Measurements from ENCODE around the gene DHX35.

The DHX35 gene

DNA sequence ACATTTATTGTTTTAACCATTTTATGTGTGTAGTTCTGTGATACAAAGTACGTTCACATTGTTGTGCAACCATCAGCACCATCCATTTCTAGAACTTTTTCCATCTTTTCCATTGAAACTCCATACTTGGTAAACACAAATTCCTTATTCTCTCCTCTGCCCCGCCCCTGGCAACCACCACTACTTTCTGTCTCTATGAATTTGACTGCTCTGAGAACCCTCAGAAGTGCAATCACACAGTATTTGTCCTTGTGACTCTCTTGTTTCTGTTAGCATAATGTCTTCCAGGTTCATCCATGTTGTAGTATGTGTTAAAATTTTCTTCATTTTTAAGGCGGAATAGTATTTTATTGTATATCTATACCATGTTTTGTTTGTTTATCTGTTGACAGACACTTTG, 56.9 kb downstream of the DHX35 start:
- TF ChIP-seq, protein P1, sequence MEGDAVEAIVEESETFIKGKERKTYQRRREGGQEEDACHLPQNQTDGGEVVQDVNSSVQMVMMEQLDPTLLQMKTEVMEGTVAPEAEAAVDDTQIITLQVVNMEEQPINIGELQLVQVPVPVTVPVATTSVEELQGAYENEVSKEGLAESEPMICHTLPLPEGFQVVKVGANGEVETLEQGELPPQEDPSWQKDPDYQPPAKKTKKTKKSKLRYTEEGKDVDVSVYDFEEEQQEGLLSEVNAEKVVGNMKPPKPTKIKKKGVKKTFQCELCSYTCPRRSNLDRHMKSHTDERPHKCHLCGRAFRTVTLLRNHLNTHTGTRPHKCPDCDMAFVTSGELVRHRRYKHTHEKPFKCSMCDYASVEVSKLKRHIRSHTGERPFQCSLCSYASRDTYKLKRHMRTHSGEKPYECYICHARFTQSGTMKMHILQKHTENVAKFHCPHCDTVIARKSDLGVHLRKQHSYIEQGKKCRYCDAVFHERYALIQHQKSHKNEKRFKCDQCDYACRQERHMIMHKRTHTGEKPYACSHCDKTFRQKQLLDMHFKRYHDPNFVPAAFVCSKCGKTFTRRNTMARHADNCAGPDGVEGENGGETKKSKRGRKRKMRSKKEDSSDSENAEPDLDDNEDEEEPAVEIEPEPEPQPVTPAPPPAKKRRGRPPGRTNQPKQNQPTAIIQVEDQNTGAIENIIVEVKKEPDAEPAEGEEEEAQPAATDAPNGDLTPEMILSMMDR (conservative IDR thresholded peaks at IDR 0.05; ENCODE audit: low read length) = no peak
- no peak for DNase-seq (ENCODE audit: low read depth)
- H3K4me3 ChIP-seq (ENCODE audit: low read length) = no peak overlapping the region

DNA sequence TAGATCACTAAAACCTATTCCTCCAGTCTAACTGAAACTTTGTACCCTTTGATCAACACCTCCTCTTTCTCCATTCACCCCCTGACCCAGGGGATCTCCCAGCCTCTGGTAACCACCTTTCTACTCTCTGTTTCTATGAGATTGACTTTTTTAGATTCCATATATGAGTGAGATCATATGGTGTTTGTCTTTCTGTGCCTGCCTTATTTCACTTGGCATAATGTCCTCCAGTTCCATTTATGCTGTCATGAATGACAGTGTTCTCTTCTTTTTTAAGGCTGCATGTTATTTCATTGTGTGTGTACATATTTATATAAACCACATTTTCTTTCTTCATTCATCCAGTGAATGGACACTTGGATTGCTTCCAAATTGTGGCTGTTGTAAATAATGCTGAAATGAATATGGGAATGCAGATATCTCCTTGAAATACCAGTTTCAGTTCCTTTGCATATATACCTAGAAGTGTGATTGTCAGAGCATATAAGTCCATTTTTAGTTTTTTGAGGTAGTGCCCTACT, 57.7 kb downstream of the DHX35 start:
- no peak for DNase-seq (ENCODE audit: low read depth)
- no peak overlapping the region for H3K4me3 ChIP-seq (ENCODE audit: low read length)
- TF ChIP-seq, protein P1 (conservative IDR thresholded peaks at IDR 0.05; ENCODE audit: low read length) = no peak

DNA sequence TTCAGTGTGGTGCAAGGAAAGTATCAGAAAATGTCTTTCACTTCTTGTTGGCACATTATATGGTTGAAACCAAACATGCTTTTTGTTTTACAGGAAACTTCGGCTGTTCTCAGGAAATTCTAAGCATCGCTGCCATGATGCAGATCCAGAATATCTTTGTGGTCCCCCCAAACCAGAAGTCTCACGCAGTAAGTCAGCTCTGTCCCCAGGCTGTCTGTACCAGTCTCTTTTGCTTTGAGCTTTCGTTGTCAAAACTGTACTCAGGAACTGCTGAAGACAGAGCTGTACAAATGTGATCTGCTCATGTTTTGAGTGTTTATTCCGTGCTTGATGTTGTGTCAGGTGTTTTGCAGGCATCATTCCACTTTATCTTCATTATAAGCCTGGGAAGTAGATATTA, 59.6 kb downstream of the DHX35 start:
- TF ChIP-seq, protein P1 (conservative IDR thresholded peaks at IDR 0.05; ENCODE audit: low read length) = no peak
- no peak overlapping the region for H3K4me3 ChIP-seq (ENCODE audit: low read length)
- no peak for DNase-seq (ENCODE audit: low read depth)

DNA sequence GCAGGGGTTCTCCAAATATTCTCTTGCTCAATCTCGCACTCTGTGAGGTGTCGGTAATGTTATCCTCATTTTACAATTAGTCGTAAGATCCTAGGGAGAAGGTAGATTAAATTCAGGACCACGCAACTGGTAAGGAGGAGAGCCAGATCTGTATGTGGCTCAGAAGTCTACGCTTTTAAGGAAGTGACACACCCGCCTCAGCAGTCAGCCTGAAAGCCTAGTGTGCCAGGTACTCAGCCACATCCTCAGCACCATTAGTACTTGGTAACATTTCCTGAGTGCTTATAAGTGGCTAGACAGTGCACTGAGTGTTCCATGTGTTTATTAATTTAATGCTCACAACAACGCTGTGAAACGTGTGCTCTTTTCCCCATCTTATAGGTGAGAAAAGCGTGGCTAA, 63.7 kb downstream of the DHX35 start:
- no peak overlapping the region for H3K4me3 ChIP-seq (ENCODE audit: low read length)
- TF ChIP-seq, protein P1 (conservative IDR thresholded peaks at IDR 0.05; ENCODE audit: low read length) = no peak
- no peak for DNase-seq (ENCODE audit: low read depth)

DNA sequence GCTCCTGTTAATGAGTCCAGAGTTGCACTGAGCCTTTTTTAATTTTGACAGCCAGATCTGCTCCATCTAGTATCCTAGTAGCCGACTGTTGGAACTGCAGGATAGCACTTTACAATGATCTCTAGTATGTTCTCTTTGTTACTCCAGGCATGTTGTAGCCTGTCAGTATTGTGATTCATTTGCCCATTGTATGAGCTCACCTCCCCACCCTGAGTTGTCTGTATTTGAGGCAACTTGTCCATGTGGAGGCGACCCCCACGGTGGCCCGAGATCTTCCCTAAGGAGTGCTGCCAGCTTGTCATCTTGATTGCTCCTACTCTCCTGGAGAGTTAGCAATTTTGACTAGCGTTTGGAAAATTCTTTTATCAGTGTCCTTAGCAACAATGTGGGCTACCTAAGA, 67.2 kb downstream of the DHX35 start:
- TF ChIP-seq, protein P1 (conservative IDR thresholded peaks at IDR 0.05; ENCODE audit: low read length) = no peak
- no peak for DNase-seq (ENCODE audit: low read depth)
- H3K4me3 ChIP-seq (ENCODE audit: low read length) = no peak overlapping the region

DNA sequence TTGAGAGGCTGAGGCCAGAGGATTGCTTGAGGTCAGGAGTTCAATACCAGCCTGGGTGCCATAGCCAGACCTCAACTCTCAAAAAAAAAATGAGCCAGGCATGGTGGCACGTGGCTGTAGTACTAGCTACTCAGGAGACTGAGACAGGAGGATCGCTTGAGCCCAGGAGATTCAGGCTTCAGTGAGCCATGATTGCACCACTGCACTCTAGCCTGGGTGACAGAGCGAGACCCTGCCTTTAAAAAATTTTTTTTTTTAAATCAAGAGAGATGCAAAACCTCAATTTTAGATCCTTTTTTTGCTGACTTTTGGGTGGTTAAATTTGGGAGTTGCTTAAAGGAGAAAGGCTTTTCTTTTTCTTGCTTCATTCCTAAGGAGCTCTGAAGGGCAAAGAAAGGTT, 70.9 kb downstream of the DHX35 start:
- no peak for DNase-seq (ENCODE audit: low read depth)
- no peak overlapping the region for H3K4me3 ChIP-seq (ENCODE audit: low read length)
- TF ChIP-seq, protein P1 (conservative IDR thresholded peaks at IDR 0.05; ENCODE audit: low read length) = no peak

DNA sequence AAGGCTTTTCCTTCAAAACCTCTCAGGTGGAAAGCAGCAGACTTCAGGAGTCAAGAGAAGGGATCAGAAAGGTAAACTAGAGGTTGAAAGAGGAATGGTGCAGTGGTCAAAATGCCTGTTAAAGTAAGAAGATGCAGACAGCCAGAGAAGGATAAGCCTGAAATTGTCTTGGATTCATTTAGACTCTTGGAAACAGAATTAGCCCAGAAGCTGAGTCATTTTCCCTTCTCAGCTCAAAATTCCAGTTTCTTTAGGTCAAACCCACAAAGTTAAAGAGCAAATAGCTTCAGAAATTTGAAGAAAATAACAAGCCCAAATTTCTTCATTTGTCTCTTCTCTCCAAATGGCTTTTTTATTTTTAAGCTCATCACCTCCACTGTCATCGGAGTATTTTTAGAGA, 73.9 kb downstream of the DHX35 start:
- TF ChIP-seq, protein P1 (conservative IDR thresholded peaks at IDR 0.05; ENCODE audit: low read length) = no peak
- H3K4me3 ChIP-seq (ENCODE audit: low read length) = no peak overlapping the region
- peak; percentile 42 for DNase-seq (ENCODE audit: low read depth)

Data from AG10803 (cell line).